GM12878 (cell line): ENCODE measurements around the gene FTH1. TPM values are rescaled to one million over a fixed set of nuclear protein-coding genes. Genes with fewer than 3 reads are reported as not detected.

Source experiments
- ATF7 ChIP-seq: fragments of 450-650 bp; IDR thresholded peaks from 2 replicates; pipeline ENCODE4 v1.6.1; 2016; ENCODE audit warnings: low read depth, mild to moderate bottlenecking
- BMI1 ChIP-seq: fragments of 450-650 bp; IDR thresholded peaks from 2 replicates; pipeline ENCODE4 v1.6.1; 2016; ENCODE audit warnings: mild to moderate bottlenecking, moderate library complexity, borderline replicate concordance
- EP300 ChIP-seq, 2 experiments: fragments of 150-350 bp in 1 of 2; IDR thresholded peaks; 2 replicates each; pipeline ENCODE4 v1.6.1; 2011 to 2012; ENCODE audit warnings: low read depth in 2 of 2, low read length in 2 of 2, borderline replicate concordance in 1 of 2, improper control_type of control experiment in 1 of 2, inconsistent platforms in 1 of 2; ENCODE audit not compliant: control insufficient read depth in 1 of 2
- ETV6 ChIP-seq, 2 experiments: fragments of 450-650 bp in 1 of 2; IDR thresholded peaks in 1 of 2; conservative IDR thresholded peaks in 1 of 2; 2 replicates each; pipeline ENCODE4 v1.6.1; 2014; ENCODE audit warnings: antibody characterized with exemption in 1 of 2, borderline replicate concordance in 1 of 2, low read depth in 1 of 2, mild to moderate bottlenecking in 1 of 2, moderate library complexity in 1 of 2
- GATAD2B ChIP-seq: fragments of 450-650 bp; conservative IDR thresholded peaks from 2 replicates; pipeline ENCODE4 v1.6.1; 2017; ENCODE audit warnings: low read depth, mild to moderate bottlenecking, moderate library complexity
- HCFC1 ChIP-seq: fragments of 150-350 bp; IDR thresholded peaks from 2 replicates; pipeline ENCODE4 v1.6.1; 2014; ENCODE audit warnings: low read length
- MEF2B ChIP-seq: fragments of 450-650 bp; IDR thresholded peaks from 2 replicates; pipeline ENCODE4 v1.6.1; 2018; ENCODE audit warnings: mild to moderate bottlenecking, moderate library complexity; ENCODE audit not compliant: partially characterized antibody, poor library complexity, severe bottlenecking
- MYB ChIP-seq: fragments of 150-350 bp; IDR thresholded peaks from 2 replicates; pipeline ENCODE4 v1.6.1; 2014; ENCODE audit warnings: mild to moderate bottlenecking, low read depth, low read length, borderline replicate concordance
- PAX5 ChIP-seq: IDR thresholded peaks from 2 replicates; pipeline ENCODE4 v1.6.1; 2011; ENCODE audit warnings: low read depth, low read length, borderline replicate concordance
- POLR2AphosphoS2 ChIP-seq: IDR thresholded peaks from 2 replicates; pipeline ENCODE4 v1.6.1; 2011; ENCODE audit warnings: low read depth, mild to moderate bottlenecking, low read length, improper control_type of control experiment, moderate library complexity
- POU2F2 ChIP-seq: IDR thresholded peaks from 3 replicates; pipeline ENCODE4 v1.6.1; 2011; ENCODE audit warnings: low read depth, mild to moderate bottlenecking, low read length, borderline replicate concordance
- RAD51 ChIP-seq: fragments of 450-650 bp; IDR thresholded peaks from 2 replicates; pipeline ENCODE4 v1.6.1; 2016; ENCODE audit warnings: moderate library complexity, mild to moderate bottlenecking, inconsistent platforms
- SMC3 ChIP-seq: IDR thresholded peaks from 2 replicates; pipeline ENCODE4 v1.6.1; 2011; ENCODE audit warnings: low read length, improper control_type of control experiment, borderline replicate concordance
- SREBF1 ChIP-seq: IDR thresholded peaks from 2 replicates; pipeline ENCODE4 v1.6.1; 2012; ENCODE audit warnings: mild to moderate bottlenecking, low read length
- TAF1 ChIP-seq: IDR thresholded peaks from 2 replicates; pipeline ENCODE4 v1.6.1; 2011; ENCODE audit warnings: mild to moderate bottlenecking, low read depth, low read length, borderline replicate concordance
- TARDBP ChIP-seq: IDR thresholded peaks from 2 replicates; pipeline ENCODE4 v1.6.1; 2016; ENCODE audit warnings: borderline replicate concordance
- TCF12 ChIP-seq: IDR thresholded peaks from 2 replicates; pipeline ENCODE4 v1.6.1; 2011; ENCODE audit warnings: low read depth, mild to moderate bottlenecking, low read length
- TCF3 ChIP-seq: IDR thresholded peaks from 2 replicates; pipeline ENCODE4 v1.6.1; 2012; ENCODE audit warnings: low read depth, mild to moderate bottlenecking, low read length, borderline replicate concordance; ENCODE audit not compliant: insufficient read depth
- YY1 ChIP-seq: IDR thresholded peaks from 2 replicates; pipeline ENCODE4 v1.6.1; 2011; ENCODE audit warnings: low read depth, mild to moderate bottlenecking, low read length
- ZSCAN29 ChIP-seq: fragments of 450-650 bp; IDR thresholded peaks from 2 replicates; pipeline ENCODE4 v1.6.1; 2017; ENCODE audit warnings: mild to moderate bottlenecking, moderate library complexity
- polyA plus RNA-seq, 11 experiments: library from polyadenylated mRNA; depleted of rRNA in 4 of 11; unstranded in 6 of 11; stranded (reverse) in 5 of 11; fragments of >200 nt; fragmentation: Nextera tagmentation in 4 of 11; fragmentation: Illumina TruSeq in 1 of 11; extraction: Ambion mirVana in 4 of 11; extraction: Trizol in 1 of 11; gene quantifications; 1 replicate in 1 of 11; 2 replicates in 10 of 11; pipeline versions ENCODE4 v1.2.1 to v1.2.3, GENCODE V29; 2011 to 2016; ENCODE audit warnings: inconsistent platforms in 2 of 11, missing spikeins in 2 of 11, low read depth in 1 of 11
- total RNA-seq, 4 experiments: library from RNA; depleted of rRNA in 3 of 4; stranded (reverse); fragments of >200 nt in 3 of 4; fragmentation: Illumina TruSeq in 1 of 4; extraction: Trizol in 1 of 4; gene quantifications; 2 replicates each; pipeline versions ENCODE4 v1.2.1 to v1.2.3, GENCODE V29; 2013 to 2021
- TF ChIP-seq, protein P1 (sequence below): fragments of 150-350 bp; IDR thresholded peaks from 2 replicates; pipeline ENCODE4 v1.6.1; 2014; ENCODE audit warnings: mild to moderate bottlenecking, low read depth, low read length
- TF ChIP-seq, protein P2 (sequence below): fragments of 450-650 bp; IDR thresholded peaks from 2 replicates; pipeline ENCODE4 v1.6.1; 2016; ENCODE audit warnings: mild to moderate bottlenecking

FTH1 gene
- total and polyA plus RNA-seq, 10 of the 15 experiments (the other 5 are each of a cell fraction or from before 2014, with no cell fraction given): 289 to 4,154 (median 960) TPM

DNA sequence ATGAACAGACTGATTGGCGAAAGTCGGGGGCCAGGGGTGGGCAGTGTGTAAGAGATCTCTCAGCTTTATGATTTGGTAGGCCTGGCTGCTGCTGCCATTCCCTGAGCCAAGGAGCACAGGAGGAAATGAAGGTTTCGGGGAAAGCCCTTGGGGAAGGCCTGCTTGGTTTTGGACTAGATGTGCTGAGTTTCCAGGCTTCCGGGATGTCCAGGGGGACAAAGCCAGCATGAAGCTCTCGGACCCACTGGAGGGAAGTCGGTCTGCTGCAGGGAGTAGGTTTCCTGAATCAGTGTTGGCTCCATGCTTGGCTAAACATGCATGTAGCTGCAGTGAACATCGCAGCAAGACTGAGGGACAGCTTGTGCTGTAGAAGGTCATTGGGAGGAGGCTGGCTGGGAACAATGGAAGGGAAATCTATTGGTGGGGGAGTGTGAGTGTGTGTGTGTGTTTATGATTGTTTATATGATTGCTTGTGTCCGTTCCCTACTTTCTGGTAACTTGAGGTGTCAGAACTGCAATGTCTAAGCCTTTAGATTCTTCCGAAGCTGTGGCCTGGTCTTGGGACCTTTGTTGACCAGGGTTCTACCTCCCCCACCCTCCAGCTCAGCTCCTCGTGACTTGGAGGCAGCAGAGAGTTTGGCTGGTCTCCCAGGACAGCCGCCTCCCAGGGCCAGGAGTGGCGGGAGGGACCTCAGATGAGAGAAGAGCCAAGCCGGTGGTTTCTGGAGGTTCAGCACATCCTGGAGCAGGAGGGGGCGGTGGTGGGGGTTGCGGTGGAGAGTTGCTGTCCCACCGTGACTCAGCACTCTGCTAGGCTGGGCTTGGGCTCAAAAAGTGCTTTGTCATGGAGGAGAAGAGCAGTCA is 4.0 kb upstream of the FTH1 start (continued):
- TF ChIP-seq, protein P1, sequence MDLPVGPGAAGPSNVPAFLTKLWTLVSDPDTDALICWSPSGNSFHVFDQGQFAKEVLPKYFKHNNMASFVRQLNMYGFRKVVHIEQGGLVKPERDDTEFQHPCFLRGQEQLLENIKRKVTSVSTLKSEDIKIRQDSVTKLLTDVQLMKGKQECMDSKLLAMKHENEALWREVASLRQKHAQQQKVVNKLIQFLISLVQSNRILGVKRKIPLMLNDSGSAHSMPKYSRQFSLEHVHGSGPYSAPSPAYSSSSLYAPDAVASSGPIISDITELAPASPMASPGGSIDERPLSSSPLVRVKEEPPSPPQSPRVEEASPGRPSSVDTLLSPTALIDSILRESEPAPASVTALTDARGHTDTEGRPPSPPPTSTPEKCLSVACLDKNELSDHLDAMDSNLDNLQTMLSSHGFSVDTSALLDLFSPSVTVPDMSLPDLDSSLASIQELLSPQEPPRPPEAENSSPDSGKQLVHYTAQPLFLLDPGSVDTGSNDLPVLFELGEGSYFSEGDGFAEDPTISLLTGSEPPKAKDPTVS: no peak
- TF ChIP-seq POLR2AphosphoS2: no peak
- no peak for TF ChIP-seq HCFC1
- 0 out of 2 replicates have a peak, but pooled peaks have one; percentile 23 for TF ChIP-seq YY1
- TF ChIP-seq, protein P2, sequence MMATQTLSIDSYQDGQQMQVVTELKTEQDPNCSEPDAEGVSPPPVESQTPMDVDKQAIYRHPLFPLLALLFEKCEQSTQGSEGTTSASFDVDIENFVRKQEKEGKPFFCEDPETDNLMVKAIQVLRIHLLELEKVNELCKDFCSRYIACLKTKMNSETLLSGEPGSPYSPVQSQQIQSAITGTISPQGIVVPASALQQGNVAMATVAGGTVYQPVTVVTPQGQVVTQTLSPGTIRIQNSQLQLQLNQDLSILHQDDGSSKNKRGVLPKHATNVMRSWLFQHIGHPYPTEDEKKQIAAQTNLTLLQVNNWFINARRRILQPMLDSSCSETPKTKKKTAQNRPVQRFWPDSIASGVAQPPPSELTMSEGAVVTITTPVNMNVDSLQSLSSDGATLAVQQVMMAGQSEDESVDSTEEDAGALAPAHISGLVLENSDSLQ: no peak; the same call in 1 of the 2 replicates
- TF ChIP-seq GATAD2B: 0 out of 2 replicates have a peak, but pooled peaks have one; percentile 10
- TF ChIP-seq RAD51: peak; percentile 16; the same call in 1 of the 2 replicates
- TF ChIP-seq TCF12: no peak
- peak; percentile 55; the same call in 1 of the 2 replicates for TF ChIP-seq ATF7
- TF ChIP-seq MEF2B: no peak
- no peak for TF ChIP-seq ZSCAN29
- TF ChIP-seq EP300 (IDR thresholded peaks at IDR 0.05; ENCODE audit: borderline replicate concordance in 1 of 2, control insufficient read depth in 1 of 2, low read depth in 2 of 2, low read length in 2 of 2): peak in 1 of 2 experiments; percentile 53; a peak in 1 of 4 replicates
- TF ChIP-seq BMI1: no peak
- peak; percentile 89; the same call in 1 of the 2 replicates for TF ChIP-seq PAX5
- TF ChIP-seq TARDBP: no peak
- no peak for TF ChIP-seq ETV6 (conservative IDR thresholded peaks at IDR 0.05 in 1 of 2, IDR thresholded peaks at IDR 0.05 in 1 of 2; ENCODE audit: borderline replicate concordance in 1 of 2, low read depth in 1 of 2)
- no peak for TF ChIP-seq SREBF1
- TF ChIP-seq TAF1: no peak; the same call in 1 of the 2 replicates
- TF ChIP-seq POU2F2: 0 out of 3 replicates have a peak, but pooled peaks have one; percentile 20
- TF ChIP-seq SMC3: no peak
- TF ChIP-seq TCF3: no peak
- no peak for TF ChIP-seq MYB
